WTC11 (cell line): ENCODE data around the gene TMEM52.

ENCODE experiments used
- AFF4 ChIP-seq: sonication (generic); formaldehyde crosslinking; IDR thresholded peaks from 2 replicates; pipeline ENCODE4 v1.8.1; 2023; ENCODE audit warnings: mild to moderate bottlenecking, missing genetic modification reagents, borderline replicate concordance
- ATF3 ChIP-seq: sonication (generic); formaldehyde crosslinking; conservative IDR thresholded peaks from 2 replicates; pipeline ENCODE4 v1.8.1; 2022; ENCODE audit warnings: mild to moderate bottlenecking, missing genetic modification reagents
- CBFB ChIP-seq: sonication (generic); formaldehyde crosslinking; IDR thresholded peaks from 2 replicates; pipeline ENCODE4 v1.8.1; 2022; ENCODE audit warnings: mild to moderate bottlenecking, low read depth, missing genetic modification reagents
- CTCF ChIP-seq: fragments of 200-600 bp; IDR thresholded peaks from 2 replicates; pipeline ENCODE4 v1.8.0; 2022; ENCODE audit warnings: antibody characterized with exemption
- FOXJ3 ChIP-seq: sonication (generic); formaldehyde crosslinking; IDR thresholded peaks from 2 replicates; pipeline ENCODE4 v1.9.0; 2021; ENCODE audit warnings: missing genetic modification reagents, mild to moderate bottlenecking, borderline replicate concordance
- FOXP4 ChIP-seq: sonication (generic); formaldehyde crosslinking; IDR thresholded peaks from 2 replicates; pipeline ENCODE4 v1.8.0; 2022; ENCODE audit warnings: mild to moderate bottlenecking, missing genetic modification reagents
- NFATC4 ChIP-seq: fragments of 250-450 bp; sonication (Bioruptor Pico); IDR thresholded peaks from 2 replicates; pipeline ENCODE4 v1.9.0; 2021; ENCODE audit warnings: mild to moderate bottlenecking
- NR1H2 ChIP-seq: sonication (generic); formaldehyde crosslinking; IDR thresholded peaks from 2 replicates; pipeline ENCODE4 v1.9.0; 2021; ENCODE audit warnings: mild to moderate bottlenecking, moderate library complexity, missing genetic modification reagents
- PREB ChIP-seq: sonication (generic); formaldehyde crosslinking; IDR thresholded peaks from 2 replicates; pipeline ENCODE4 v1.8.1; 2022; ENCODE audit warnings: mild to moderate bottlenecking, missing genetic modification reagents, moderate library complexity, borderline replicate concordance
- SOX15 ChIP-seq: fragments of 250-450 bp; sonication (Bioruptor Pico); IDR thresholded peaks from 2 replicates; pipeline ENCODE4 v1.9.0; 2021; ENCODE audit warnings: mild to moderate bottlenecking
- STAT6 ChIP-seq: sonication (generic); formaldehyde crosslinking; conservative IDR thresholded peaks from 2 replicates; pipeline ENCODE4 v1.8.1; 2023; ENCODE audit warnings: mild to moderate bottlenecking, low read depth, missing genetic modification reagents, moderate library complexity
- ZNF512 ChIP-seq: sonication (generic); formaldehyde crosslinking; IDR thresholded peaks from 2 replicates; pipeline ENCODE4 v1.8.1; 2022; ENCODE audit warnings: missing genetic modification reagents, borderline replicate concordance
- TF ChIP-seq, protein P1 (sequence below): sonication (generic); formaldehyde crosslinking; IDR thresholded peaks from 2 replicates; pipeline ENCODE4 v1.8.0; 2022; ENCODE audit warnings: mild to moderate bottlenecking, missing genetic modification reagents

DNA sequence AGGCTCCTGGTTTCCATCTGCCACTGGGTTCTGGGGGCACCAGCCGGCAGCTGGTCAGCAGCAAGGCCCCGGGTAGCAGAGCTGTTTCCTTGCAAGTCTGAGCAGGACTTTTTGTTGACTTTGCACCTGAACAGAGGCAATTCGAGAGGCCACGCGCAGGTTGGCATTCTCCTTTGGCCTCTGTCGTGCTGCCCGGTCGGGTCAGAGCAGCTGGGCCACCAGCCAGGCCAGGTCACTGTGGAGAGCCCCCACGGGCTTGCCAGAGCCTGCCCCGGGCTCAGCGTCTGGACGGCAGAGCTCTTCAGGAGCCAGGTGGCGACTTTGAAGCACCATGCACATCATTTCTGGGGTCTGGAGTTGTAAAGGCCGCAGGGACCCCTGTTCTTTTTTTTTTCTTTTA is 28.4 kb upstream of the TMEM52 start:
- TF ChIP-seq PREB (CRISPR knock-in tag) (no peak), FOXJ3 (CRISPR knock-in tag) (no peak), ZNF512 (CRISPR knock-in tag) (no peak), NFATC4 (no peak), CTCF (no peak), ATF3 (CRISPR knock-in tag) (no peak), AFF4 (CRISPR knock-in tag) (no peak), NR1H2 (no peak), SOX15 (no peak), CBFB (CRISPR knock-in tag) (no peak), STAT6 (no peak), FOXP4 (CRISPR knock-in tag) (no peak)
- TF ChIP-seq, protein P1, sequence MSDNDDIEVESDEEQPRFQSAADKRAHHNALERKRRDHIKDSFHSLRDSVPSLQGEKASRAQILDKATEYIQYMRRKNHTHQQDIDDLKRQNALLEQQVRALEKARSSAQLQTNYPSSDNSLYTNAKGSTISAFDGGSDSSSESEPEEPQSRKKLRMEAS: no peak
